Stomach (tissue), 19 donors: ENCODE results near the gene ZNF219. TPM values are rescaled to one million over a fixed set of nuclear protein-coding genes. Genes with fewer than 3 reads are reported as not detected.

Experiments used
- DNase-seq, 2 donors: peaks; one replicate each; pipeline versions ENCODE4 v3.0.0 to v3.0.0-alpha.2; 2013 to 2019
- H3K27ac ChIP-seq, 5 donors: fragments of 200-600 bp in 4 of 5; sonication (generic) in 4 of 5; one replicate each; pipeline ENCODE4 v1.5.1; 2013 to 2019; ENCODE audit warnings: mild to moderate bottlenecking in 1 of 5, moderate library complexity in 1 of 5
- H3K27me3 ChIP-seq, 3 donors: fragments of 200-600 bp; sonication (generic); one replicate each; pipeline ENCODE4 v1.5.1; 2017 to 2019; ENCODE audit warnings: mixed run types in 1 of 3
- H3K36me3 ChIP-seq, 4 donors: fragments of 200-600 bp; sonication (generic); 1 replicate in 3 of 4; 2 replicates in 1 of 4; pipeline ENCODE4 v1.5.1; 2016 to 2019
- H3K4me1 ChIP-seq, 4 donors: fragments of 200-600 bp; sonication (generic); one replicate each; pipeline ENCODE4 v1.5.1; 2016 to 2019
- H3K4me3 ChIP-seq, 4 donors: fragments of 200-600 bp; sonication (generic) in 3 of 4; one replicate each; pipeline ENCODE4 v1.5.1; 2016 to 2019; ENCODE audit warnings: mild to moderate bottlenecking in 1 of 4
- H3K9me3 ChIP-seq, 4 donors: fragments of 200-600 bp; sonication (generic); one replicate each; pipeline ENCODE4 v1.5.1; 2016 to 2019
- CTCF ChIP-seq, 7 experiments: fragments of 450-650 bp in 4 of 7; fragments of 200-600 bp in 3 of 7; sonication (generic) in 3 of 7; IDR thresholded peaks; one replicate each; pipeline ENCODE4 v1.5.1; 2016 to 2019; ENCODE audit warnings: antibody characterized with exemption in 7 of 7, control low read depth in 2 of 7, mild to moderate bottlenecking in 1 of 7
- EP300 ChIP-seq: sonication (generic); formaldehyde crosslinking; IDR thresholded peaks from one replicate; pipeline ENCODE4 v1.6.1; 2017; ENCODE audit warnings: antibody characterized with exemption
- POLR2A ChIP-seq, 4 donors: fragments of 450-650 bp; IDR thresholded peaks; one replicate each; pipeline ENCODE4 v1.6.1; 2016; ENCODE audit warnings: antibody characterized with exemption in 4 of 4, control low read depth in 2 of 4, mild to moderate bottlenecking in 1 of 4, moderate library complexity in 1 of 4
- POLR2AphosphoS5 ChIP-seq, 3 donors: sonication (generic); formaldehyde crosslinking; IDR thresholded peaks; one replicate each; pipeline ENCODE4 v1.6.1; 2016; ENCODE audit warnings: antibody characterized with exemption in 3 of 3
- WGBS, 5 donors: extraction: QIAGEN DNeasy Blood & Tissue Kit in 3 of 5; methylation state at CpG; one replicate each; pipeline versions ENCODE4 v1.1.5 to v1.1.7; 2013 to 2018; 5-methylcytosine and 5-hydroxymethylcytosine counted together
- intact Hi-C: fragments of 100-400 bp; cut with DNase I; formaldehyde crosslinking; loops from one replicate; pipeline ENCODE4 v1.15.1; 2023; ENCODE audit warnings: low total_unique reads
- long read RNA-seq, 10 donors: transcript quantifications; one replicate each; lab custom pipeline, GENCODE V29; 2026
- polyA plus RNA-seq, 3 donors: library from polyadenylated mRNA; stranded (reverse); fragments of 200-250 nt; gene quantifications; one replicate each; pipeline ENCODE4 v1.2.3, GENCODE V29; 2013
- total RNA-seq, 5 donors: library from RNA; depleted of rRNA; stranded (reverse); fragments of >200 nt; gene quantifications; one replicate each; pipeline versions ENCODE4 v1.1.0 to v1.2.3, GENCODE V29; 2014 to 2016
- donor health status: healthy with polysubstance abuse.
- donor health status: Bipolar disorder and iron deficiency.
- donor health status: healthy.

Gene ZNF219
- total RNA-seq (100 to 1,000 TPM in 1 of 5 donors, 10 to 100 TPM in 4; 11.4 to 240 (median 27.8) TPM), polyA plus RNA-seq (10 to 100 TPM; 15.4 to 28.4 (median 22.6) TPM)
- long read RNA-seq, donor 1, partial matches to known transcripts = 0 of 3 reads
- long read RNA-seq, donor 1, other reads (novel, unspliced or antisense) = 0 of 3 reads
- long read RNA-seq, donor 2, partial matches to known transcripts = 0 of 4 reads
- long read RNA-seq, donor 2, other reads (novel, unspliced or antisense) = 0 of 4 reads
- long read RNA-seq, donor 3, partial matches to known transcripts = 0 of 1 reads
- long read RNA-seq, donor 3, other reads (novel, unspliced or antisense) = 0 of 1 reads
- long read RNA-seq, donor 4 = 0 reads
- long read RNA-seq, donor 5, partial matches to known transcripts = 0 of 5 reads
- long read RNA-seq, donor 5, other reads (novel, unspliced or antisense) = 0 of 5 reads
- long read RNA-seq, donor 6, partial matches to known transcripts = 13 of 14 reads
- long read RNA-seq, donor 6, other reads (novel, unspliced or antisense) = 0 of 14 reads
- long read RNA-seq, donor 7, partial matches to known transcripts = 14 of 15 reads
- long read RNA-seq, donor 7, other reads (novel, unspliced or antisense) = 0 of 15 reads
- long read RNA-seq, donor 8, partial matches to known transcripts = 0 of 2 reads
- long read RNA-seq, donor 8, other reads (novel, unspliced or antisense) = 0 of 2 reads
- long read RNA-seq, donor 9, partial matches to known transcripts = 6 of 7 reads
- long read RNA-seq, donor 9, other reads (novel, unspliced or antisense) = 0 of 7 reads
- long read RNA-seq, donor 10, transcript ZNF219-213 (1 exons, 2,513 nt) = major isoform, 5 of 6 reads
- long read RNA-seq, donor 10, partial matches to known transcripts = 0 of 6 reads
- long read RNA-seq, donor 10, other reads (novel, unspliced or antisense) = 0 of 6 reads

- peaks cover 27 to 79% (median 46%) of the 10 kb centered on the region in 4 donors for H3K4me1 ChIP-seq
- no peaks in the 10 kb centered on the region for H3K27me3 ChIP-seq
- peaks cover 0 to 3% (median 0%) of the 10 kb centered on the region in 4 donors for H3K36me3 ChIP-seq
- peak; percentile 53 to 85 for DNase-seq
- H3K27ac ChIP-seq = peak within 1 kb of the TSS; percentile 90 to 96 (median 93)
- WGBS, 5 donors = 0 to 2% (median 1%) methylated on average over 6 to 46 of the region's 90 CpGs
- no peak for TF ChIP-seq CTCF (IDR thresholded peaks at IDR 0.05)
- no peak for TF ChIP-seq EP300
- no peak for TF ChIP-seq POLR2AphosphoS5 (IDR thresholded peaks at IDR 0.05)
- TF ChIP-seq POLR2A (IDR thresholded peaks at IDR 0.05) = no peak
- no peaks in the 10 kb centered on the region for H3K9me3 ChIP-seq
- intact Hi-C loops = no loop called here
- H3K4me3 ChIP-seq = peak within 1 kb of the TSS; percentile 62 to 76 (median 66)
Observed at GRCh38 chr14:21098076-21098891, at the start of gene ZNF219. TSS of gene ZNF219 (minus strand) at chr14:21098655. CDS start at chr14:21093591, 5,064 bp downstream.

- Histone ChIP-seq H3K27ac (no peak overlapping the region), H3K4me3 (no peak overlapping the region), H3K36me3 (no peaks in the 10 kb centered on the region), H3K27me3 (no peaks in the 10 kb centered on the region), H3K9me3 (peaks cover 0 to 15% (median 8%) of the 10 kb centered on the region in 4 donors), H3K4me1 (no peaks in the 10 kb centered on the region)
- intact Hi-C loops = no loop called here
- no peak for DNase-seq
- TF ChIP-seq POLR2A (IDR thresholded peaks at IDR 0.05) = no peak
- TF ChIP-seq EP300 = no peak
- TF ChIP-seq CTCF (IDR thresholded peaks at IDR 0.05) = no peak
- no peak for TF ChIP-seq POLR2AphosphoS5 (IDR thresholded peaks at IDR 0.05)
Observed at GRCh38 chr14:21145437-21145836, 47.0 kb upstream of the ZNF219 start.

- WGBS, 5 donors = 77 to 96% (median 84%) methylated on average over 1 of the region's 1 CpG
- Histone ChIP-seq H3K27ac (no peak overlapping the region), H3K27me3 (no peaks in the 10 kb centered on the region), H3K4me3 (no peak overlapping the region), H3K9me3 (peaks cover 0 to 15% (median 8%) of the 10 kb centered on the region in 4 donors), H3K4me1 (no peaks in the 10 kb centered on the region), H3K36me3 (no peaks in the 10 kb centered on the region)
- intact Hi-C loops = no loop called here
- no peak for DNase-seq
- TF ChIP-seq CTCF (IDR thresholded peaks at IDR 0.05) = no peak
- no peak for TF ChIP-seq POLR2A (IDR thresholded peaks at IDR 0.05)
- TF ChIP-seq EP300 = no peak
- TF ChIP-seq POLR2AphosphoS5 (IDR thresholded peaks at IDR 0.05) = no peak
Observed at GRCh38 chr14:21142357-21142756, 43.9 kb upstream of the ZNF219 start.

GRCh38 chr14:21136024-21136423 lies 37.6 kb upstream of the ZNF219 start:
- Histone ChIP-seq H3K4me3 (no peak overlapping the region), H3K36me3 (no peaks in the 10 kb centered on the region), H3K27ac (no peak overlapping the region), H3K4me1 (no peaks in the 10 kb centered on the region), H3K9me3 (no peaks in the 10 kb centered on the region), H3K27me3 (no peaks in the 10 kb centered on the region)
- intact Hi-C loops = no loop called here
- 4 to 22% (median 18%) methylated on average over 1 of the region's 1 CpG for WGBS, 5 donors
- peak in 1 of 2 donors; percentile 2 for DNase-seq
- TF ChIP-seq CTCF (IDR thresholded peaks at IDR 0.05) (peak in 4 of 7 experiments; percentile 23 to 65 (median 38)), POLR2A (IDR thresholded peaks at IDR 0.05) (no peak)
